ENCODE results near the gene UBE2E3. TPM values are rescaled to one million over a fixed set of nuclear protein-coding genes. Genes with fewer than 3 reads are reported as not detected.

Gene UBE2E3
- total RNA-seq, 4 donors from 2014 or later = 25.5 to 66.8 (median 60.3) TPM

DNA sequence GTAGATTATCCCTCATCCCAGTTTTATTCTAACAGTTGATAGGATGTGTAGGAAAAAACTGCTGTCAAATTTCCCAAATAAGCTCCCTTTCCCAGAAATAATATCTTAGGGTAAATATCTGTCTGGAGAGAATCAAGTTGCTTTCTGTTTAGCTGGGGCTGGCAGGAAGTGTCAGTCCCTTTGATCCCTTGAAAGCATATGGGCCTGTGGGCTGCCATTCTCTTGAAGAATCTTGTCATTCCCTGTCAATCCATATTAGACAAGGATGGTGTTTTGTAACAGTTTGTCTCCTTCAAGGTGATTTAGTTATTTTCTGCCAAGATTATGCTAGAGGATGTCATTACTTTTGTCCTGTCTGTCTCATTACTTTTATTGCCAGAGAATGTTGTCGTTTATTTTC, 37.1 kb upstream of the UBE2E3 start:
- DNase-seq (ENCODE audit: low spot score in 2 of 2) = no peak
- TF ChIP-seq, protein P1, sequence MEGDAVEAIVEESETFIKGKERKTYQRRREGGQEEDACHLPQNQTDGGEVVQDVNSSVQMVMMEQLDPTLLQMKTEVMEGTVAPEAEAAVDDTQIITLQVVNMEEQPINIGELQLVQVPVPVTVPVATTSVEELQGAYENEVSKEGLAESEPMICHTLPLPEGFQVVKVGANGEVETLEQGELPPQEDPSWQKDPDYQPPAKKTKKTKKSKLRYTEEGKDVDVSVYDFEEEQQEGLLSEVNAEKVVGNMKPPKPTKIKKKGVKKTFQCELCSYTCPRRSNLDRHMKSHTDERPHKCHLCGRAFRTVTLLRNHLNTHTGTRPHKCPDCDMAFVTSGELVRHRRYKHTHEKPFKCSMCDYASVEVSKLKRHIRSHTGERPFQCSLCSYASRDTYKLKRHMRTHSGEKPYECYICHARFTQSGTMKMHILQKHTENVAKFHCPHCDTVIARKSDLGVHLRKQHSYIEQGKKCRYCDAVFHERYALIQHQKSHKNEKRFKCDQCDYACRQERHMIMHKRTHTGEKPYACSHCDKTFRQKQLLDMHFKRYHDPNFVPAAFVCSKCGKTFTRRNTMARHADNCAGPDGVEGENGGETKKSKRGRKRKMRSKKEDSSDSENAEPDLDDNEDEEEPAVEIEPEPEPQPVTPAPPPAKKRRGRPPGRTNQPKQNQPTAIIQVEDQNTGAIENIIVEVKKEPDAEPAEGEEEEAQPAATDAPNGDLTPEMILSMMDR (IDR thresholded peaks at IDR 0.05) = no peak
- TF ChIP-seq POLR2A (IDR thresholded peaks at IDR 0.05) = no peak
- 61 to 78% methylated on average over 1 of the region's 1 CpG for WGBS, 2 donors
- no peak overlapping the region for H3K4me3 ChIP-seq (ENCODE audit: low read depth, poor library complexity, severe bottlenecking)
- intact Hi-C loops (cut with DNase I; ENCODE audit: low total_unique reads) = no loop called here

GRCh38 chr2:180944372-180944771, 36.0 kb upstream of the UBE2E3 start:
- H3K4me3 ChIP-seq (ENCODE audit: low read depth, poor library complexity, severe bottlenecking) = no peak overlapping the region
- intact Hi-C loops (cut with DNase I; ENCODE audit: low total_unique reads) = no loop called here
- 89% methylated on average over 3 of the region's 3 CpGs for WGBS, 2 donors
- no peak for DNase-seq (ENCODE audit: low spot score in 2 of 2)
- TF ChIP-seq POLR2A (IDR thresholded peaks at IDR 0.05) = no peak
- TF ChIP-seq, protein P1 (IDR thresholded peaks at IDR 0.05) = no peak

- WGBS, 2 donors = 72 to 81% methylated on average over 1 of the region's 1 CpG
- no peak for DNase-seq (ENCODE audit: low spot score in 2 of 2)
- intact Hi-C loops (cut with DNase I; ENCODE audit: low total_unique reads) = no loop called here
- H3K4me3 ChIP-seq (ENCODE audit: low read depth, poor library complexity, severe bottlenecking) = no peak overlapping the region
- no peak for TF ChIP-seq POLR2A (IDR thresholded peaks at IDR 0.05)
Measured at GRCh38 chr2:180947208-180947689, 33.2 kb upstream of the UBE2E3 start.

- intact Hi-C loops (cut with DNase I; ENCODE audit: low total_unique reads) = no loop called here
- H3K4me3 ChIP-seq (ENCODE audit: low read depth, poor library complexity, severe bottlenecking) = no peak overlapping the region
- no peak for DNase-seq (ENCODE audit: low spot score in 2 of 2)
- TF ChIP-seq POLR2A (IDR thresholded peaks at IDR 0.05) = no peak
- TF ChIP-seq, protein P1 (IDR thresholded peaks at IDR 0.05) = no peak
- 3 to 36% methylated on average over 1 of the region's 1 CpG for WGBS, 2 donors
Measured at GRCh38 chr2:180949896-180950295, 30.5 kb upstream of the UBE2E3 start.

DNA sequence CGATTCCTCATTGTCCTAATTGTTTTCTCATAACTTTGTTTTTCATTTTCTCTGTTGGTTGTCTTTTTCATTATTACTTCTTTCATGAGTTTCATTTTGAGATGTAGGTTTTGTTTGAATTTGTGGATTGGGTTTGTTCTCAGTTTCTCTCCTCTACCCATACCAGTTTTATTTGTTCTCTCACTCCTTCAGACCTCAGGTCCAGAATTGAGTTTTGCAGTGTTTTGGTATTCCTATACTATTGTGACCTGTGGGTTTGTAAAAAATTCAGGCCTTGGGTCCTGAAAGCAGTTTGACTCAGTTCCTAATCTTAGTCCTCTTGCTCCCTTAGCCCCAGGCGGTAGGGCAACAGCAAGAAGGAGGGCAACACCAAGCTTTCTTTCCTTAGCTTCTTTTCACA, 28.3 kb upstream of the UBE2E3 start:
- TF ChIP-seq, protein P1 (IDR thresholded peaks at IDR 0.05) = no peak
- TF ChIP-seq POLR2A (IDR thresholded peaks at IDR 0.05) = no peak
- intact Hi-C loops (cut with DNase I; ENCODE audit: low total_unique reads) = no loop called here
- WGBS, 2 donors = 88 to 94% methylated on average over 2 of the region's 2 CpGs
- DNase-seq (ENCODE audit: low spot score in 2 of 2) = no peak
- no peak overlapping the region for H3K4me3 ChIP-seq (ENCODE audit: low read depth, poor library complexity, severe bottlenecking)

DNA sequence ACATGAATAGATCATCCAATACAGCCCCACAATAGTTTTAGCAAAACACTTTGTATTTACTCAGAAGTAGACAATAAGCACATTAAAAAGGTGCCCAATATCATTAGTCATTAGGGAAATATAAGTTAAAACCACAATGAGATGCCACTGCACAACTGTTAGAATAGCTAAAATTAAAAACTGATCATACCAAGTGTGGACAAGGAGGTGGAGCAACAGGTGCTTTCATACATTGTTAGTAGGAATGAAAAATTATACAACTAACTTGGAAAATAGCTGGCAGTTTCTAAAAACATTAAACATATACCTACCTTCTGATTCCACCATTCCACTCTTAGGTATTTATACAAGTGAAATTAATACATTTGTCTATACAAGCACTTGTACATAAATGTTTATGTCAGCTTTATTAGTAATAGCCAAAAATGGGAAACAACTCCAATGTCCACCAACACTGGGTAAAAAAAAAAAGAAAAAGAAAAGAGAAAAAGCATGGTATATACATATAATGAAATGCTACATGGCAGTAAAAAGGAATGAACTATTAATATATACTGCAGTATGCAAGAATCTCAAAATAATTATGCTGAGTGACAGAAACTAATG, 27.6 kb upstream of the UBE2E3 start:
- intact Hi-C loops (cut with DNase I; ENCODE audit: low total_unique reads) = no loop called here
- TF ChIP-seq POLR2A (IDR thresholded peaks at IDR 0.05) = no peak
- TF ChIP-seq, protein P1 (IDR thresholded peaks at IDR 0.05) = no peak

More for the DNA sequence above, 27.6 kb upstream of the UBE2E3 start:
- no peak for DNase-seq (ENCODE audit: low spot score in 2 of 2)
- no peak overlapping the region for H3K4me3 ChIP-seq (ENCODE audit: low read depth, poor library complexity, severe bottlenecking)

All from lower leg skin (tissue), 4 donors.